HCEC 1CT (cell line): ENCODE data around the gene LY6G5B.
"Not testable (repeated sequence)": the region's sequence is repeated elsewhere in the genome, so short reads cannot be mapped to it uniquely, and the experiment has no call there.

Experiments used
- DNase-seq: peaks from one replicate; pipeline ENCODE4 v3.0.0-alpha.2; 2017

Gene LY6G5B

DNA sequence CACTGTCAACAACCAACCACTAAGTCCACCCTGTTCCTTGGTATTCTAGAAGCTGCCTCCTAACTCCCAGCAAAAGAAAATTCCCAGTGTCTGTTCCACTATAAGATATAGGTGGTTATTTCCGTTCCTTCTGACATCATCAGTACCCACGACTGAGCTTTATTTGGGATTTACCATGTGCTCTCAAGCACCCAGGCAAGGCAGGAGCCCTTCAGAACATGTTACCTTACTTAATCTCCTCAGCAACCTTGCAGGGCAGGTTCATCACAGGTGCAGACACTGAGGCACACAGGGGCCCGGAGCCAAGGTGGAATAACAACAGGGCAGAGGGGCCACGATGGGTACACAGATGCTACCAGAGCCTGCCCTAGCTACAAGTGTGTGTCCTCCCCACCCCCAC is 22.6 kb downstream of the LY6G5B start:
- no peak for DNase-seq

GRCh38 chr6:31692886-31693285 is 23.1 kb downstream of the LY6G5B start:
- DNase-seq: no peak

- no peak for DNase-seq
Measured at GRCh38 chr6:31693535-31693934, 23.8 kb downstream of the LY6G5B start.

- no peak for DNase-seq
Measured at GRCh38 chr6:31697555-31697954, 27.8 kb downstream of the LY6G5B start.

DNA sequence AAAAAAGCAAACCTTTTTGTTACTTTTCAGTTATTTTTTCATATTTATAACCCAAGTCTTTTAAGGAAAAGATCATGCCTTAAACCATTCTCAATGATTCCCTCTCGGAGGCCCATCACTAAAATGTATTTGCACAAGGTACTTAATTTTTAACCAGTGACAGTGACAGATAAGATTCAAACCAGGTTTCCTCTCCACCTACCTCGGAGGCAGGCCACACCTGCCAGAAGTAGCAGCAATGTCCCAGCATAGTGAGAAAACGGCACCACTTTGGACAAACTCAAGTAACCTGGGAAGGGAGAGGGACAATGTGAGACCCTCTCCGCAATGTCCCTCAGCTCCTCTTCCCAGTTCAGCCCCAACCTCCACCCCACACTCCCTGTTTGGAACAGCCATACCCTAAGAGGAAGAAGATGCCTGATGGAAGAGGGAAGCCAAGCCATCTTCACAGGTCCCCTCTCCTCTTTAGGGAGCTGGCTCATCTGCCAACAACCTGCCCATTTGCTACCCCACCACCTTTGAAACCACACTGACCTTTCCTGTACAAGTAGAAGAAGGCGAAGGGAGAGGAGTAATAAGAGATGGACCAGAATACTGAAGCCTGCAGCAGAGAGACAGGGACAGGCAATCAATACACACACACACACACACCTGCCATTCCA is 31.1 kb downstream of the LY6G5B start:
- no peak for DNase-seq

DNA sequence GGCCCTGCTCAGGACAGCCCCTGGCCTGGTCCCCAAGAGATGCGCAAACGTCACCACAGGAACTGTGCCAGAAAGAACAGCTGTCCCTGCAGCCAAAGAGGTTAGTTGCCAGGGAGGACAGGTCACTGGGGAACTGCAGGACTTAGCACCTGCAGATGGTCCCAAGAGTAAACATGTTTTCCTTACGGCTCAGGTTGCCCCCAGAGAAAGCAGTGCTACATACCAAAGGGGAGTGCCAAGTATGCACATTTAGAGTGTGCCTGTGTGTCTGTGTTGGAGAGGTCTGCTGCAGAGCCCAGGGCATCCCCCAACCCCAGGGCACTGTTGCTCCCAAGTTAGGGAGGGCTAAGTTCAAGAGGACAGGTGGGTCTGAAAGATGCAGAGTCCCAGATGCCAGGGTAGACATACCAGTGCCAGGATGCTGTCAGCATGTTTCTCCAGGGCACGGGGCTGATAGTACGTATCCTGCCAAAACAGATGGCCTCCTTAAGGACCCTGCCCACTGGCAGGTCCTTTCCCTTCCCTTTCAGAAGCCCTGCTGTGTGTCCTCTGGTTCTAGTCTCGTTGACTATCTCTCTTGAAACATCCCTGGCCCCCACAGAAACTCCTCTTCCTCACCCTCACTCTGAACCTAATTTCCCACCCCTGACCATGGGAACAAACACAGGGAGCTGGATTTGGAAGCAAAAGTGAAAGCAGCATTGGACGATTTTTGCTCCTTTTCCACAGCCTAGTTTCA is 32.1 kb downstream of the LY6G5B start:
- no peak for DNase-seq

DNA sequence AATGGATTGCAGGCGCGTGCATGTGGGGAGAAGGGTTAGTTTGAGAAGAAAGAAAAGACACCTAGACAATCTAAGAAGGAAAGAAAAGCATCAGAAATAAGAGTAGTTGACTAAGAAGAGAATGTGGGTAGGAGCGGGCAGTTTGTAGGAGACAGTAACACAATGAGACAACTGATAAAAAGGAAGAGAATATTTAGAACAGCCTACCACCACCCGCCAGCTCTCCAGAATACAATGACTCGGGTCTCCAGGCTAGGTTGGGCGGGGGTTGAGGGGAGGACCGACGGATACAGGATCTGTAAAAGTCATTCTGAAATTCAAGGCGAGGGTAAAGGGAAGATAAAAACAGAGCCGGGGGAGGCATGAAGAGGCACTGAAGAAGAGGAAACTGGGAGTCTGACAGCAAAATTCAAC is 32.6 kb downstream of the LY6G5B start:
- no peak for DNase-seq

- peak; percentile 98 for DNase-seq
Measured at GRCh38 chr6:31702819-31703716, 33.3 kb downstream of the LY6G5B start, which contains the start of gene ABHD16A. TSS of gene ABHD16A (minus strand) at chr6:31703324. CDS start at chr6:31703281, 43 bp downstream.

- no peak for DNase-seq
Measured at GRCh38 chr6:31705931-31706330, 36.2 kb downstream of the LY6G5B start.

- no peak for DNase-seq
Measured at GRCh38 chr6:31706599-31706998, 36.8 kb downstream of the LY6G5B start, which contains the start of gene LY6G6F. TSS of gene LY6G6F (plus strand) at chr6:31706866. CDS start at chr6:31706907, 41 bp downstream.

DNA sequence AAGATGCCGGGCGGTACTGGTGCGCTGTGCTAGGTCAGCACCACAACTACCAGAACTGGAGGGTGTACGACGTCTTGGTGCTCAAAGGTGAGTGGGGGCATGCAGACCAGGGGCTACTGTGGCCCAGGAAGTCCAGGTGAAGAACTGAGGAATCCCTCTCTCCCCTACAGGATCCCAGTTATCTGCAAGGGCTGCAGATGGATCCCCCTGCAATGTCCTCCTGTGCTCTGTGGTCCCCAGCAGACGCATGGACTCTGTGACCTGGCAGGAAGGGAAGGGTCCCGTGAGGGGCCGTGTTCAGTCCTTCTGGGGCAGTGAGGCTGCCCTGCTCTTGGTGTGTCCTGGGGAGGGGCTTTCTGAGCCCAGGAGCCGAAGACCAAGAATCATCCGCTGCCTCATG is 37.9 kb downstream of the LY6G5B start:
- DNase-seq: no peak

DNA sequence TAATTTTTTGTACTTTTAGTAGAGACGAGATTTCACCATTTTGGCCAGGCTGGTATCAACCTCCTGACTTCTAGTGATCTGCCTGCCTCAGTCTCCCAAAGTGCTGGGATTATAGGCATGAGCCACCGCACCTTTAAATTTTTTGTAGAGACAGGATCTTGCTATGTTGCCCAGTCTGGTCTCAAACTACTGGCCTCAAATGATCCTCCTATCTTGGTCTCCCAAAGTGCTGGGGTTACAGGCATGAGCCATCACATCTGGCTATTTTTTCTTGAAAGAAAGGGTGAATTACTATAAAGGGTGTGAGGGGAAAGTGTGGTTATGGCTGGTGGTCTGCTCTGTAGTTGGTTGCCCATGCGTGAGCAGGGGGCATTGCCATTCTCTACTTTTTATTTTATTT is 38.4 kb downstream of the LY6G5B start:
- no peak for DNase-seq

- DNase-seq: not testable (repeated sequence)
Measured at GRCh38 chr6:31709157-31709556, 39.4 kb downstream of the LY6G5B start.

DNA sequence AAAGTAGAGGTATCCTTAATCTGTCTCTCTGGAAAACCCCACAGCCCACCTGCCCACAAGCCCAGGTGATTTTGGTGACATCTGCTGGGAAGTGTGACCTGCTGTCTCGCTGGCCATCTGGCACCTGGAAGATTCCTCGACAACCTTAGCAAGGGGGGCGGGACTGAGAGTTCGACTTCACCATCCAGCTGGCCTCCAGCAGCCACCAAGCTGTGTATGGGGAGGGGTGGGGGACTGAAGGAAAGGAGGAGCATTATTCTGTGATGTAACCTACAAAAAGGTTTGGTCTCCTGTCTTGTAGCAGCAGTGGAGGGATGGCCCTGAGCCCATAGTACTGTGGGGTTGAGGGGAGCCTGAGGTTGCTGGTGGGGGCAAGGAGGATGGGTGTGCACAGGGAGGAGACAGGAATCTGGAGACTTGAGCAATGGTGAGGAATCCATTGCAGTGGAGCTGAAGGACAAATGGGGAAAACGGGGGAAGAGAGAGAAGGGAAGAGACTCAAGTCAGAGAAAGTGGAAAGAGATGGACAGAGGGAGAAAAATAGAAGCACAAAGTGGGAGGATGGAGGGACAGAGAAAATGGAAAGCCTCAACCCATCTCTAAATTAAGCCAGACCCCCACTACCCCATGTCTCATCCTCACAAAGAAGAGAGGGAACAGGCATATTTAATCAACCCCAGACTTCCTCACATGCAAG is 40.9 kb downstream of the LY6G5B start:
- no peak for DNase-seq

DNA sequence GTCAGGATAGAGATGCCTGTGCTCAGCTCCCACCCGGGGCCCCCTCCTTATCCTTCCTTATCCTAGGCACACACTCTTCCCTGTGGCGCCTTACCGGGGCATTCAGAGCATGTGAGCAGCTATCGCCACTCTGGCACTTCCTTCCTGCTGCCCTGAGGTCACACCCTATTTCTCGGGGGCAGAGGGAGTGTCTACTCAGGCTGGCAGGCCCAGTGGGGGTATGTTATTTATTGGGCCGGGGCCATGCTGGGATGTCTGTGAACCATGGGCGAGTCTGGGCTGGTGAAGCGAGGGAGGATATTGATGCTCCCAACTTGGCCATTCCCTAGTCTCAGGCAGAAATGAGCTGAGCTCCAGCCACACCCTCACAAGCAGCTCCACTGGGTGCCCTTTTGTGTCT is 41.5 kb downstream of the LY6G5B start:
- no peak for DNase-seq

DNA sequence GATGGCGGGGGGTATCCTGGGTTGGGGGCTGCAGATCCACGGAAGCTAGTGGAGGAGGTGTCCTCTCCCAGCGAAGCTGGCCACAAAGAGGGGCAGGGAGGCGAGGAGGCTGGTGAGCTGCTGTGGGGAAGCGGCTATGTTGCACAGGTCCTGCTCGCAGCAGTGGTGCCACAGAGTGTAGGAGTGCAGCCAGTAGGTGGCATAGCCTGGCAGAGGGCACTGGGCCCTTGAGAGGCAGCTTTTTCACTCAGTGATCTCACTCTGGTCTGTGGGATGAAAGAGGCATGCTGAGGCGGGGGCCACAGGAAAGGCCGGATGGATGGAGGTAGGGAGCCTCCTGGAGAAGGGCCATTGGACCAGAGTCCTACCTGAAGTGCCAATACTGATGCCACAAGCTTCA is 42.5 kb downstream of the LY6G5B start:
- DNase-seq: no peak

DNA sequence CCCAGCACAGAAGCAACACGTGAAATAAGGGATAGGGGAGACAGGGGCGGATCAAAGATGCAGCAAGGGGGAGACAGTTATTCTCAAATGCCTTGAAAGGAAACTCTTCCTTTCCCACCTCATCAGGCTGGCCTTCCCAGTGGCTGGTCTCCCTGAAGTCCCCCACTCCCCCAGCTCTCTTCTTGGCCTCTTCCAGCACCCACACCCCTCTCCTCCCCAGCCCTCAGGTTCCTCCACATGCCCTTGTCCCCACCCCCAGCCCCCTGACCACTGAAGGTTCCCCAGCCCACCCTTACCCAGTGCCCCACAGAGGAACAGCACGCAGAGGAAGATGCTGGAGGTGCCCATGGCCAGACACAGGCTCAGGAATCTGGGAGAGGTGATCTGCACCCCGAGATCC is 43.7 kb downstream of the LY6G5B start:
- DNase-seq: no peak

DNA sequence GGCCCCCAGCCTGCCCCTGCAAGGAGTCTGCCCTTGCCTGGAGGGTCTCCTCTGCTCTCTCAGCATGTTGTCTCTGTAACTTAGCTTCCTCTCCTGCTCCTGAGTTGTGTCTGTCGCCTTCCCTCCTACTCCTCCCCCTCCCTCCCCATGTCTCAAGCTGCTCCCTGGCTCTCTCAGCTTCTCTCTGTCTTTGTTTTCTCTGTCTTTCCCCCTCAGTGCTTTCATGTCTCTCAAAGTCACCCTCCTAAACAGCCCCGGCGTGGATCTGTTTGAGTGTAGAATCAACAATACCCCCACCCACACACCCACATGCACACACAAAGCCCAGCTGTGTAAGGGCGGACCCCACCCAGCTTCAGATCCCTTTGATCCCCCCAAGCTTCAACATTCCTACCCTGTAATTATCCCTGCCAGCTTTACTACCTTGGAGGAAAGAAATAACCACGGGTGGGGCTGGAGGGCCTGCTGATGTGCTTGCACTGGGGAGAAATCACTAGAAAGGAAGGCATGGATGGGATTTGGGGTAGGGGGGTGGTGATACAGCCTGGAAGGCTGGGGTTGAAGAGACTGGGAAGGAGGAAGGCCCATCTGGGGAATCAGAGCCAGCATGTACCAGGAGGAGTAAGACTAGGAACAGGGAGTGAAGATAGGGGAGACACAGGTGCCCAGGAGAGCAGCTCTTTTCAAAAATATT is 44.4 kb downstream of the LY6G5B start:
- DNase-seq: no peak

DNA sequence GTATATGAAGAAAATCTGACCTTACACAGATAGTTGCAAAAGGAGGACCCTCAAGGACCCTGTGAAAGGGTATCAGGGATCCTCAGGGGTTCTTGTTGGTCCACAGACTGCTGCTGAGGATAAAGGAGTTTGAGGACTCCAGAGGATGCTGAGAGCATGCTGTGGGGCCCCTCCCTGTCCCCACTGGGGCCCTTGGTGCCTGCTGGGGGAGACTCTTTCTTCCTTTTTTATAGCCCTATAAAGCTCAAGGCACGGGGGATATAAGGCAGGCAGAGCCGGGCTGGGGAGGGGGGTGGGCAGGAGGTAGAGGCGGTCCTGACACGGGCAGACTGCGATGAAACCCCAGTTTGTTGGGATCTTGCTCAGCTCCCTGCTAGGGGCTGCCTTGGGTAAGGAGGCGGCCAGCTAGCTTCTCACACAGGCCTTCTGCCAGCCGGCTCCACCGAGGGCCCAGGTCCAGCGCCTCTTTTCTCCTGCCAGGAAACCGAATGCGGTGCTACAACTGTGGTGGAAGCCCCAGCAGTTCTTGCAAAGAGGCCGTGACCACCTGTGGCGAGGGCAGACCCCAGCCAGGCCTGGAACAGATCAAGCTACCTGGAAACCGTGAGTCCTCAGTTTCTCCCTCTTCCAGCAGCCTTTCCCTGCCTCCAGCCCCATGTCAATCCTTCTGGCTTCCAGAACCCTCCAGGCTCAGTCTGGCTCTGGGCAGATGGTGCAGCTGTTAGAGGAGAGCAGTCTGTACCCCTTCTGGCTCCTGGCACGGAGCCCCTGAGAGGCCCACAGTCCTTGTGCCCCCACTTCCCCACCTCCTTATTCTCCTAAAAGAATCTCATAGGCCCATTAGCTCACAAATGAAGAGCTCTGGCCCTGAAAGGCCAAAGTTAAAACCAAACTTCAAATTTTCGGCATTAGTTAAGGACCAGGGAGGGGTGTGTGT is 45.5 kb downstream of the LY6G5B start, which contains the start of gene LY6G6D:
Gene LY6G6D, plus strand, starts transcription at position 327 of the 937 bp plus-strand sequence. Its CDS starts 8 bp downstream, at position 335.
- no peak for DNase-seq

DNA sequence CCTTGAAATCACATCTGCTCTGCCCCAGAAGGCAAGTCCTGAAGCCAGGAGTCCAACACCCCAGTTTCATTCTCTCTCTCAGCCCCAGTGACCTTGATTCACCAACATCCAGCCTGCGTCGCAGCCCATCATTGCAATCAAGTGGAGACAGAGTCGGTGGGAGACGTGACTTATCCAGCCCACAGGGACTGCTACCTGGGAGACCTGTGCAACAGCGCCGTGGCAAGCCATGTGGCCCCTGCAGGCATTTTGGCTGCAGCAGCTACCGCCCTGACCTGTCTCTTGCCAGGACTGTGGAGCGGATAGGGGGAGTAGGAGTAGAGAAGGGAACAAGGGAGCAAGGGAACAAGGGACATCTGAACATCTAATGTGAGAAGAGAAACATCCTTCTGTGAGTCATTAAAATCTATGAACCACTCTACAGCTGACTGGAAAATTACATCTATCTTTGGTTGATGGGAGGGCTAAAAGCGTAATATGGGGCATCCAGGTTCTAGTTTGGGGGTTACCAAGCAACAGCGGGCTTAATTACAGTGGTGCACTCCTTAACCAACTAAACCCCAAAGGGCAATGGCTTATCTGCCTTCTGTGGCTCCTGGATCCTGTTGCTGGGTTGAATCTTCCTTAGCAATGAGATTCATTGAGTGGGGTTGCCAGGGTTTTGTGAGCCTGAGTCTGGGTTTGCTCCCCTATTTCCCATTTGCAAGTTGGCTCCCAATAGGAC is 47.9 kb downstream of the LY6G5B start:
- DNase-seq: no peak
